ENCODE measurements around the gene DMC1. TPM values are rescaled to one million over a fixed set of nuclear protein-coding genes. Genes with fewer than 3 reads are reported as not detected.

DMC1 gene
- total and polyA plus RNA-seq, 8 donors = 1.6 to 5.8 (median 4.1) TPM

GRCh38 chr22:38505541-38506117 lies 64.4 kb downstream of the DMC1 start:
- Histone ChIP-seq H3K27ac (peak overlapping the region; percentile 99 to 100), H3K27me3 (no peaks in the 10 kb centered on the region), H3K4me1 (peaks cover 17 to 46% of the 10 kb centered on the region in 2 donors), H3K4me3 (peak overlapping the region; percentile 73 to 78), H3K36me3 (peaks cover 0 to 33% of the 10 kb centered on the region in 2 donors), H3K9me3 (no peaks in the 10 kb centered on the region)
- DNase-seq (peak; percentile 73 to 91 (median 84)), ATAC-seq (peak; percentile 79)
- no peak for TF ChIP-seq CTCF (IDR thresholded peaks at IDR 0.05)
- intact Hi-C loops (cut with DNase I) = no loop called here

GRCh38 chr22:38504731-38505540 lies 65.0 kb downstream of the DMC1 start:
- H3K27ac ChIP-seq = peak overlapping the region; percentile 99 to 100
- H3K9me3 ChIP-seq = no peaks in the 10 kb centered on the region
- H3K36me3 ChIP-seq = peaks cover 0 to 40% of the 10 kb centered on the region in 2 donors
- peak; percentile 21 for ATAC-seq
- no peaks in the 10 kb centered on the region for H3K27me3 ChIP-seq
- peak in 3 of 4 donors; percentile 54 to 83 (median 59) for DNase-seq
- peak overlapping the region; percentile 73 to 78 for H3K4me3 ChIP-seq
- TF ChIP-seq CTCF (IDR thresholded peaks at IDR 0.05) = no peak
- H3K4me1 ChIP-seq = peaks cover 17 to 46% of the 10 kb centered on the region in 2 donors
- intact Hi-C loops (cut with DNase I) = no loop called here

GRCh38 chr22:38503021-38503420 lies 67.0 kb downstream of the DMC1 start:
- no peak for TF ChIP-seq CTCF (IDR thresholded peaks at IDR 0.05)
- DNase-seq (no peak), ATAC-seq (no peak)
- Histone ChIP-seq H3K4me3 (peak overlapping the region; percentile 73 to 78), H3K36me3 (peaks cover 0 to 59% of the 10 kb centered on the region in 2 donors), H3K9me3 (no peaks in the 10 kb centered on the region), H3K27ac (no peak overlapping the region), H3K27me3 (no peaks in the 10 kb centered on the region), H3K4me1 (peaks cover 17 to 62% of the 10 kb centered on the region in 2 donors)
- intact Hi-C loops (cut with DNase I) = no loop called here

GRCh38 chr22:38501797-38502672 lies 67.9 kb downstream of the DMC1 start:
- H3K36me3 ChIP-seq = peaks cover 0 to 69% of the 10 kb centered on the region in 2 donors
- intact Hi-C loops (cut with DNase I) = no loop called here
- H3K4me1 ChIP-seq = peaks cover 17 to 60% of the 10 kb centered on the region in 2 donors
- no peak overlapping the region for H3K27ac ChIP-seq
- no peaks in the 10 kb centered on the region for H3K27me3 ChIP-seq
- DNase-seq (no peak), ATAC-seq (no peak)
- H3K4me3 ChIP-seq = peak overlapping the region in 1 of 2 donors; percentile 78
- TF ChIP-seq CTCF (IDR thresholded peaks at IDR 0.05) = no peak
- H3K9me3 ChIP-seq = no peaks in the 10 kb centered on the region
